A673 (cell line): Measurements from ENCODE around the gene CHCHD3. TPM values are rescaled to one million over a fixed set of nuclear protein-coding genes. Genes with fewer than 3 reads are reported as not detected.
"Not testable (repeated sequence)": the region's sequence is repeated elsewhere in the genome, so short reads cannot be mapped to it uniquely, and the experiment has no call there.

Source experiments
- BruUV-seq: library from RNA; stranded (reverse); fragments of 400-500 nt; replicated peaks from 2 replicates; lab custom pipeline; 2021; lab: Mats Ljungman, UMichigan
- CTCF ChIA-PET: fragments of 300-600 bp; sonication (Branson Sonifier 250); formaldehyde crosslinking; loops from one replicate; lab custom pipeline; 2022; ENCODE audit warnings: antibody characterized with exemption; lab: Charles Lee
- POLR2A ChIA-PET: fragments of 300-600 bp; sonication (Branson Sonifier 250); formaldehyde crosslinking; loops from one replicate; lab custom pipeline; 2022; ENCODE audit warnings: antibody characterized with exemption; ENCODE audit not compliant: low non-redundant PET; lab: Charles Lee
- DNase-seq: peaks from one replicate; pipeline ENCODE4 v3.0.0-alpha.2; 2015; ENCODE audit warnings: low spot score
- H3K27ac ChIP-seq: fragments of 200-600 bp; sonication (generic); 2 replicates; pipeline ENCODE4 v1.5.1; 2016; ENCODE audit warnings: mixed run types, low read depth, mild to moderate bottlenecking, mixed read lengths, antibody characterized with exemption, low read length; ENCODE audit not compliant: poor library complexity, severe bottlenecking
- H3K27me3 ChIP-seq: fragments of 200-600 bp; sonication (generic); replicated peaks from 2 replicates; pipeline ENCODE4 v1.6.1; 2017; ENCODE audit warnings: mixed run types, low read depth, mild to moderate bottlenecking, mixed read lengths, antibody characterized with exemption, low read length; ENCODE audit not compliant: insufficient read depth, poor library complexity
- H3K36me3 ChIP-seq: fragments of 200-600 bp; sonication (generic); 2 replicates; pipeline ENCODE4 v1.6.1; 2016; ENCODE audit warnings: mixed run types, mild to moderate bottlenecking, mixed read lengths, antibody characterized with exemption, low read length; ENCODE audit not compliant: insufficient read depth, poor library complexity, severe bottlenecking
- H3K4me1 ChIP-seq: fragments of 200-600 bp; sonication (generic); 2 replicates; pipeline ENCODE4 v1.6.1; 2017; ENCODE audit warnings: mixed run types, mild to moderate bottlenecking, mixed read lengths, antibody characterized with exemption, low read length; ENCODE audit not compliant: insufficient read depth, poor library complexity, severe bottlenecking
- H3K4me3 ChIP-seq: fragments of 200-600 bp; sonication (generic); 2 replicates; pipeline ENCODE4 v1.5.1; 2016; ENCODE audit warnings: low read depth, mixed run types, mild to moderate bottlenecking, mixed read lengths, low read length; ENCODE audit not compliant: poor library complexity, severe bottlenecking
- H3K9me3 ChIP-seq: fragments of 200-600 bp; sonication (generic); 2 replicates; pipeline ENCODE4 v1.6.1; 2016; ENCODE audit warnings: mixed run types, low read depth, mild to moderate bottlenecking, mixed read lengths, antibody characterized with exemption, low read length; ENCODE audit not compliant: poor library complexity, severe bottlenecking
- CTCF ChIP-seq: fragments of 300-800, 200-600 bp; sonication (generic); conservative IDR thresholded peaks from 2 replicates; pipeline ENCODE4 v1.5.1; 2017; ENCODE audit warnings: low read depth, mild to moderate bottlenecking, antibody characterized with exemption, low read length, moderate library complexity, mixed read lengths
- EZH2 ChIP-seq: fragments of 200-600 bp; sonication (generic); IDR thresholded peaks from 2 replicates; pipeline ENCODE4 v1.6.1; 2017; ENCODE audit warnings: borderline replicate concordance, low read depth, mild to moderate bottlenecking, mixed read lengths, antibody characterized with exemption, low read length; ENCODE audit not compliant: poor library complexity, severe bottlenecking
- intact Hi-C: fragments of 100-400 bp; cut with micrococcal nuclease; formaldehyde crosslinking; loops from one replicate; pipeline ENCODE4 v1.10.0; 2022; ENCODE audit not compliant: unreplicated experiment
- total RNA-seq: library from RNA; stranded (reverse); gene quantifications from 2 replicates; pipeline ENCODE4 v1.2.3, GENCODE V29; 2021

Gene CHCHD3
- total RNA-seq, 1 experiment from 2014 or later = 128 TPM

GRCh38 chr7:133040674-133041073 lies 41.2 kb downstream of the CHCHD3 start:
- Histone ChIP-seq H3K4me1 (peaks cover 4% of the 10 kb centered on the region), H3K9me3 (no peaks in the 10 kb centered on the region), H3K36me3 (no peaks in the 10 kb centered on the region), H3K27me3 (no peaks in the 10 kb centered on the region), H3K27ac (no peak overlapping the region), H3K4me3 (no peak overlapping the region)
- TF ChIP-seq EZH2 (no peak), CTCF (no peak)
- intact Hi-C loops = no loop called here
- ChIA-PET POLR2A (no interaction called here), CTCF (no interaction called here)
- BruUV-seq = no TSS peak
- no peak for DNase-seq

GRCh38 chr7:133040178-133040577 lies 41.7 kb downstream of the CHCHD3 start:
- H3K27ac ChIP-seq = no peak overlapping the region
- no peaks in the 10 kb centered on the region for H3K36me3 ChIP-seq
- ChIA-PET POLR2A (no interaction called here), CTCF (no interaction called here)
- DNase-seq = no peak
- H3K4me1 ChIP-seq = peaks cover 4% of the 10 kb centered on the region
- TF ChIP-seq EZH2 (no peak), CTCF (no peak)
- no peaks in the 10 kb centered on the region for H3K9me3 ChIP-seq
- intact Hi-C loops = no loop called here
- BruUV-seq = no TSS peak
- H3K4me3 ChIP-seq = no peak overlapping the region
- H3K27me3 ChIP-seq = no peaks in the 10 kb centered on the region

GRCh38 chr7:133039614-133040013 lies 42.3 kb downstream of the CHCHD3 start:
- no peak for TF ChIP-seq EZH2
- peaks cover 4% of the 10 kb centered on the region for H3K4me1 ChIP-seq
- H3K9me3 ChIP-seq = no peaks in the 10 kb centered on the region
- H3K27me3 ChIP-seq = no peaks in the 10 kb centered on the region
- intact Hi-C loops = no loop called here
- H3K27ac ChIP-seq = no peak overlapping the region
- H3K4me3 ChIP-seq = no peak overlapping the region
- no peaks in the 10 kb centered on the region for H3K36me3 ChIP-seq
- ChIA-PET POLR2A (no interaction called here), CTCF (no interaction called here)
- DNase-seq = no peak
- no TSS peak for BruUV-seq

GRCh38 chr7:133036289-133036688 lies 45.6 kb downstream of the CHCHD3 start:
- H3K9me3 ChIP-seq = no peaks in the 10 kb centered on the region
- TF ChIP-seq CTCF = no peak
- TF ChIP-seq EZH2 = no peak
- no peak for DNase-seq
- H3K27ac ChIP-seq = no peak overlapping the region
- intact Hi-C loops = no loop called here
- H3K36me3 ChIP-seq = no peaks in the 10 kb centered on the region
- BruUV-seq = no TSS peak
- ChIA-PET POLR2A (no interaction called here), CTCF (no interaction called here)
- H3K27me3 ChIP-seq = no peaks in the 10 kb centered on the region
- H3K4me3 ChIP-seq = no peak overlapping the region
- H3K4me1 ChIP-seq = no peaks in the 10 kb centered on the region

- H3K27me3 ChIP-seq, intact Hi-C loops, H3K36me3 ChIP-seq, DNase-seq, H3K27ac ChIP-seq, BruUV-seq, H3K4me1 ChIP-seq, POLR2A ChIA-PET, H3K9me3 ChIP-seq, CTCF ChIA-PET, H3K4me3 ChIP-seq: not testable (repeated sequence)
Observed at GRCh38 chr7:133035240-133035639, 46.6 kb downstream of the CHCHD3 start.
